ENCODE results near the gene IL25.

The IL25 gene

DNA sequence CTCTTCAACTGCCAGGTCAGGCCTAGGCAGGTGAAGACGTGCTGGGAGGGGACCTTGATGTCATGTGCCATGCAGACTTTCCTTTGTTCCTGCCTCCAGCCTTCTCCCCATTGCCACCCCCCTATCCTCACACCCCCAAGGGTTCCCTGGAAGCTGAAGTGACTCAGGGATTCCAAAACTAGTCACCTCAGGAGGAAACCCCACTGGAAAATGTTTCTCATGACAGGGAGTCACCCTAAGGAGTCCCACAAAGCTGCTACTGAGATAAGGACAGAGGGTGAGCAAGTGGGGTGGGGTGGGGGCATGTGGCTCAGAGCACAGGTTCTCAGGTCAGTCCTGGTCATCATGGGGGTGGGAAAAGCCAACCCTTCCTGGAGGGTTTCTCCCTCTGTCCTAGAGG is 2.4 kb upstream of the IL25 start:
- no peaks in the 10 kb centered on the region for H3K27me3 ChIP-seq (ENCODE audit: low read length)
- H3K27ac ChIP-seq (ENCODE audit: low read depth, low read length) = no peak overlapping the region
- no peak overlapping the region for H3K9ac ChIP-seq (ENCODE audit: low read length)
- H3K9me2 ChIP-seq (replicated peaks; ENCODE audit: insufficient read depth, low read length) = no peaks in the 10 kb centered on the region
- H3K4me2 ChIP-seq (ENCODE audit: low read depth, low read length, poor library complexity, severe bottlenecking) = no peak overlapping the region
- H3F3A ChIP-seq (ENCODE audit: insufficient read depth) = no peaks in the 10 kb centered on the region
- no peak overlapping the region for H3K4me3 ChIP-seq (ENCODE audit: insufficient read depth, low read length, poor library complexity, severe bottlenecking)
- H2AFZ ChIP-seq (ENCODE audit: low read depth, low read length, severe bottlenecking) = no peak overlapping the region
- H3K9me3 ChIP-seq (ENCODE audit: insufficient read depth, low read length) = no peaks in the 10 kb centered on the region
- no peaks in the 10 kb centered on the region for H3K36me3 ChIP-seq (ENCODE audit: low read length)
- no peaks in the 10 kb centered on the region for H3K79me2 ChIP-seq (ENCODE audit: insufficient read depth, low read length)
- H4K20me1 ChIP-seq (ENCODE audit: low read depth, low read length) = no peaks in the 10 kb centered on the region
- no peak for TF ChIP-seq EZH2phosphoT487 (conservative IDR thresholded peaks at IDR 0.05; ENCODE audit: low read length)
- TF ChIP-seq, protein P1, sequence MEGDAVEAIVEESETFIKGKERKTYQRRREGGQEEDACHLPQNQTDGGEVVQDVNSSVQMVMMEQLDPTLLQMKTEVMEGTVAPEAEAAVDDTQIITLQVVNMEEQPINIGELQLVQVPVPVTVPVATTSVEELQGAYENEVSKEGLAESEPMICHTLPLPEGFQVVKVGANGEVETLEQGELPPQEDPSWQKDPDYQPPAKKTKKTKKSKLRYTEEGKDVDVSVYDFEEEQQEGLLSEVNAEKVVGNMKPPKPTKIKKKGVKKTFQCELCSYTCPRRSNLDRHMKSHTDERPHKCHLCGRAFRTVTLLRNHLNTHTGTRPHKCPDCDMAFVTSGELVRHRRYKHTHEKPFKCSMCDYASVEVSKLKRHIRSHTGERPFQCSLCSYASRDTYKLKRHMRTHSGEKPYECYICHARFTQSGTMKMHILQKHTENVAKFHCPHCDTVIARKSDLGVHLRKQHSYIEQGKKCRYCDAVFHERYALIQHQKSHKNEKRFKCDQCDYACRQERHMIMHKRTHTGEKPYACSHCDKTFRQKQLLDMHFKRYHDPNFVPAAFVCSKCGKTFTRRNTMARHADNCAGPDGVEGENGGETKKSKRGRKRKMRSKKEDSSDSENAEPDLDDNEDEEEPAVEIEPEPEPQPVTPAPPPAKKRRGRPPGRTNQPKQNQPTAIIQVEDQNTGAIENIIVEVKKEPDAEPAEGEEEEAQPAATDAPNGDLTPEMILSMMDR (IDR thresholded peaks at IDR 0.05; ENCODE audit: insufficient read depth, low read length, poor library complexity, severe bottlenecking) = no peak

DNA sequence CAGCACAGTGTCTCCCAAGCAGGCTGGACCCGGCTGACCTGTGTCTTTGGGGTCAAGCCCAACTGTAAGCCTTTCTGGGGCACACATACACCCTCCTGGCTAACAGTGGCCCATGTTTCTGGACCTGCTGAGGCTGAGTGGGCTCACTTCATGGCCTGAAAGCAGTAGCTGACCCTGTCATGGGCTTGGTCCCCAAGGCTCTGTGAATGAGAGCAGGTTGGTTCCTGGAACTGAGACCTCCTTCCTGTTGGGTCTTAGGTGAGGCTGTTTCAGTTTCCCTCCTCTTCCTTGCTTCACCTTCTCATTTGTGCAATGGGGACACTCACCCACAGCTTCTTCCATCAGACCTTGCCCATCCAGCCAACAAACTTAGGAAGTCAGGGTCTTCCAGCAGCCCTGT is 744 bp upstream of the IL25 start:
- H3K9me2 ChIP-seq (replicated peaks; ENCODE audit: insufficient read depth, low read length) = no peaks in the 10 kb centered on the region
- H3K36me3 ChIP-seq (ENCODE audit: low read length) = no peaks in the 10 kb centered on the region
- TF ChIP-seq, protein P1 (IDR thresholded peaks at IDR 0.05; ENCODE audit: insufficient read depth, low read length, poor library complexity, severe bottlenecking) = no peak
- no peak for TF ChIP-seq EZH2phosphoT487 (conservative IDR thresholded peaks at IDR 0.05; ENCODE audit: low read length)

DNA sequence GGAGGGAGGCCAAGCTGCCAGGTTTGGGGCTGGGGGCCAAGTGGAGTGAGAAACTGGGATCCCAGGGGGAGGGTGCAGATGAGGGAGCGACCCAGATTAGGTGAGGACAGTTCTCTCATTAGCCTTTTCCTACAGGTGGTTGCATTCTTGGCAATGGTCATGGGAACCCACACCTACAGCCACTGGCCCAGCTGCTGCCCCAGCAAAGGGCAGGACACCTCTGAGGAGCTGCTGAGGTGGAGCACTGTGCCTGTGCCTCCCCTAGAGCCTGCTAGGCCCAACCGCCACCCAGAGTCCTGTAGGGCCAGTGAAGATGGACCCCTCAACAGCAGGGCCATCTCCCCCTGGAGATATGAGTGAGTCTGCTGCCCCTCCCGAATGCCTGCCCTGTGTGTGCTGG is 432 bp downstream of the IL25 start:
- Histone ChIP-seq H3K36me3 (ENCODE audit: low read length) (no peaks in the 10 kb centered on the region), H3K27me3 (ENCODE audit: low read length) (no peaks in the 10 kb centered on the region), H3K9ac (ENCODE audit: low read length) (no peak overlapping the region), H2AFZ (ENCODE audit: low read depth, low read length, severe bottlenecking) (no peak overlapping the region), H3F3A (ENCODE audit: insufficient read depth) (no peaks in the 10 kb centered on the region), H3K4me2 (ENCODE audit: low read depth, low read length, poor library complexity, severe bottlenecking) (no peak overlapping the region), H3K9me3 (ENCODE audit: insufficient read depth, low read length) (no peaks in the 10 kb centered on the region), H3K27ac (ENCODE audit: low read depth, low read length) (no peak overlapping the region), H3K9me2 (replicated peaks; ENCODE audit: insufficient read depth, low read length) (no peaks in the 10 kb centered on the region), H3K79me2 (ENCODE audit: insufficient read depth, low read length) (no peaks in the 10 kb centered on the region), H4K20me1 (ENCODE audit: low read depth, low read length) (no peaks in the 10 kb centered on the region), H3K4me3 (ENCODE audit: insufficient read depth, low read length, poor library complexity, severe bottlenecking) (no peak overlapping the region)
- TF ChIP-seq EZH2phosphoT487 (conservative IDR thresholded peaks at IDR 0.05; ENCODE audit: low read length) = no peak
- TF ChIP-seq, protein P1 (IDR thresholded peaks at IDR 0.05; ENCODE audit: insufficient read depth, low read length, poor library complexity, severe bottlenecking) = no peak

More for the DNA sequence above, 744 bp upstream of the IL25 start:
- H2AFZ ChIP-seq (ENCODE audit: low read depth, low read length, severe bottlenecking) = no peak overlapping the region
- H3K4me2 ChIP-seq (ENCODE audit: low read depth, low read length, poor library complexity, severe bottlenecking) = no peak overlapping the region
- no peaks in the 10 kb centered on the region for H3F3A ChIP-seq (ENCODE audit: insufficient read depth)
- no peaks in the 10 kb centered on the region for H3K9me3 ChIP-seq (ENCODE audit: insufficient read depth, low read length)
- no peaks in the 10 kb centered on the region for H3K27me3 ChIP-seq (ENCODE audit: low read length)
- no peak overlapping the region for H3K27ac ChIP-seq (ENCODE audit: low read depth, low read length)
- no peaks in the 10 kb centered on the region for H3K79me2 ChIP-seq (ENCODE audit: insufficient read depth, low read length)
- H3K4me3 ChIP-seq (ENCODE audit: insufficient read depth, low read length, poor library complexity, severe bottlenecking) = no peak overlapping the region
- H3K9ac ChIP-seq (ENCODE audit: low read length) = no peak overlapping the region
- no peaks in the 10 kb centered on the region for H4K20me1 ChIP-seq (ENCODE audit: low read depth, low read length)
